ENCODE measurements around the gene NEAT1. TPM values are rescaled to one million over a fixed set of nuclear protein-coding genes. Genes with fewer than 3 reads are reported as not detected.

The NEAT1 gene
- total RNA-seq, 2 donors from 2014 or later: 823 to 2,912 TPM

GRCh38 chr11:65382804-65383368, 39.7 kb upstream of the NEAT1 start:
- Mint-ChIP-seq H3K4me3 (peak overlapping the region; percentile 89), H3K27ac (peak overlapping the region; percentile 94), H3K9me3 (no peaks in the 10 kb centered on the region), H3K36me3 (ENCODE audit: low read depth) (peaks cover 12% of the 10 kb centered on the region), H3K4me1 (peaks cover 21% of the 10 kb centered on the region), H3K27me3 (no peaks in the 10 kb centered on the region)
- no peak for ATAC-seq (replicated peaks)

DNA sequence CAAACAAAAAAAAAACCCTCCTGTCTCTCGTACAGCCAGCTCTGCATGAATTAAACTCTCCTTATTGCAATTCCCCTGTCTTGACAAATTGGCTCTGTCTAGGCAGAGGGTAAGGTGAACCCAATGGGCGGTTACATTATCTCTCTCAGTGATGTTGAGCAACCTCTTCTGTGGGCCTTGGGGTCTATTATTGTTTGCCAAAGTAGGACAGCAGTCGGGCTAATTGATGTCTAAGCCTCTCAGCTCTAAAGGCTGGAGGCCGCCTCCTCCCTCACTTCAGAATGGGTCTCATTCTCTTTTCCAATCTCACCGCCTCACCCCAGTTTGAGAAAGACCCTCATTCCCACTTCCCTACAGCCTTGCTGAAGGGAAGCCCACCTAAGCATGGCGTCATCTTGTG, 38.8 kb upstream of the NEAT1 start:
- H3K27me3 Mint-ChIP-seq: no peaks in the 10 kb centered on the region
- peak overlapping the region; percentile 94 for H3K27ac Mint-ChIP-seq
- ATAC-seq (replicated peaks): no peak
- H3K4me1 Mint-ChIP-seq: peaks cover 24% of the 10 kb centered on the region
- H3K4me3 Mint-ChIP-seq: peak overlapping the region; percentile 89
- H3K36me3 Mint-ChIP-seq (ENCODE audit: low read depth): peaks cover 21% of the 10 kb centered on the region
- H3K9me3 Mint-ChIP-seq: no peaks in the 10 kb centered on the region

- Mint-ChIP-seq H3K27me3 (no peaks in the 10 kb centered on the region), H3K4me3 (peak overlapping the region; percentile 89), H3K36me3 (ENCODE audit: low read depth) (peaks cover 27% of the 10 kb centered on the region), H3K4me1 (peaks cover 28% of the 10 kb centered on the region), H3K27ac (peak overlapping the region; percentile 94), H3K9me3 (no peaks in the 10 kb centered on the region)
- ATAC-seq (replicated peaks): no peak
Measured at GRCh38 chr11:65384301-65384889, 38.2 kb upstream of the NEAT1 start.

DNA sequence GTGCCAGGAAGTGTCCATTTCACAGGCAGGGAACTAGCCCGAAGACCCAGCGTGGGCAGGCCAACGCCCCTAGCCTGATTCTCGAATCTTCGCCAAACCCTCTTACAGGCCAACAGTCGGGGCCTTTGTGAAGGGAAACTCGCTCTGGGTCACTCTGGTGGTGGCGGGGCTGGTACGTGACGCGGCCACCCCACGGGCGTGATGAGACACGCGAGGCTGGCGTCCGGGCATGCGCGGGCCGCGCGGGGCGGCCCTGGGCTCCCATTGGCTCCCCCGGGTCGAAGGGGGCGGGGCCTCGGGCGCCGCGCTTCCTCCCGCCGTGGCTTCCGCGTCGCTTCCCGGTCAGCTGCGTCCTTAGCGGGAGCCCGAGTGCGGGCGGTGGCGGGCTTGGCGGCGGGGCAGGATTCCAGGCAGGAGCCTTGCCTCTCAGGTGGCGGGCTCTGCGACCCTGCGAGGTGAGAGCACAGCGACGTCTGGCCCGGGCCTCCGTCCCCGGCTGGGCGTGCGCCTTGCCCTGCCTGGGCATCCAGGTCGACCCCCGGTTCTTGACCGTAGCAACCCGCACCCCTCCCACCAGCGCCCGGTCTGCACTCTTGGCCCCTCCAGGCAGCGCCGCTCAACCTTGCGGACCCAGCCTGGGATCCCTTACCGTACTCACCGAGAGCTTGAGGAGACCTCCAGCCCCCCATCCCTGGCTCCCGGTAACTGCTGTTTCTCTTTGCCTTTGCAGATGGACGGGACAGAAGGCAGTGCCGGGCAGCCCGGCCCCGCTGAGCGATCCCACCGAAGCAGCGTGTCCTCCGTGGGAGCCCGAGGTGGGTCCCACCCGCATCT, 36.1 kb upstream of the NEAT1 start, which contains the start of gene FRMD8:
Gene FRMD8, plus strand, starts transcription at position 331 of the 834 bp plus-strand sequence. Its CDS starts 400 bp downstream, at position 731.
- H3K4me3 Mint-ChIP-seq: peak within 1 kb of the TSS; percentile 89
- H3K27ac Mint-ChIP-seq: peak within 1 kb of the TSS; percentile 94
- peaks cover 28% of the 10 kb centered on the region for H3K4me1 Mint-ChIP-seq
- peaks cover 40% of the 10 kb centered on the region for H3K36me3 Mint-ChIP-seq (ENCODE audit: low read depth)
- no peaks in the 10 kb centered on the region for H3K27me3 Mint-ChIP-seq
- H3K9me3 Mint-ChIP-seq: no peaks in the 10 kb centered on the region
- peak; percentile 39 for ATAC-seq (replicated peaks)

DNA sequence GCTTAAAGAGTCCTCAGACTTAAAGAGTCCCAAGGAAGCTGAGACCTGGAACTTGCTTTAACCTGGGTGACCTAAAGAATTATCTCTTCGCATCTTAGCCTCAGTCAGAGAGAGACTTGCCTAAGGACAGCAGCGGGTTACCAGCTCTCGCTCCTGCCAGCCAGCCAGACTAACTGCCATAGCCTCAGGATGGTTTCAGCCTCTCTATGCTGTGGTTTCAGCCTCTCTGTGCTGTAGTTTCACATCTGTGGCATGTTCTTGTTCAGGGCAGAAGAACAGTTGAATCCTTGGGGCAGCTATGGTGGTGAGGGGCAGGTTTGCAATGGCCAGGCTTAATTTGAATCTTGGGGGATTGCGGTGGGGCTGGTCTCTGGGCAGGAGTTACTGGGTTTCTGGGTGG, 33.9 kb upstream of the NEAT1 start:
- Mint-ChIP-seq H3K4me1 (peaks cover 30% of the 10 kb centered on the region), H3K4me3 (peak overlapping the region; percentile 89), H3K27me3 (no peaks in the 10 kb centered on the region), H3K36me3 (ENCODE audit: low read depth) (peaks cover 57% of the 10 kb centered on the region), H3K27ac (peak overlapping the region; percentile 83), H3K9me3 (no peaks in the 10 kb centered on the region)
- no peak for ATAC-seq (replicated peaks)

GRCh38 chr11:65389294-65389980, 33.2 kb upstream of the NEAT1 start:
- Mint-ChIP-seq H3K4me3 (peak overlapping the region; percentile 89), H3K27ac (peak overlapping the region; percentile 83), H3K9me3 (no peaks in the 10 kb centered on the region), H3K4me1 (peaks cover 23% of the 10 kb centered on the region), H3K27me3 (no peaks in the 10 kb centered on the region), H3K36me3 (ENCODE audit: low read depth) (peaks cover 57% of the 10 kb centered on the region)
- ATAC-seq (replicated peaks): no peak

DNA sequence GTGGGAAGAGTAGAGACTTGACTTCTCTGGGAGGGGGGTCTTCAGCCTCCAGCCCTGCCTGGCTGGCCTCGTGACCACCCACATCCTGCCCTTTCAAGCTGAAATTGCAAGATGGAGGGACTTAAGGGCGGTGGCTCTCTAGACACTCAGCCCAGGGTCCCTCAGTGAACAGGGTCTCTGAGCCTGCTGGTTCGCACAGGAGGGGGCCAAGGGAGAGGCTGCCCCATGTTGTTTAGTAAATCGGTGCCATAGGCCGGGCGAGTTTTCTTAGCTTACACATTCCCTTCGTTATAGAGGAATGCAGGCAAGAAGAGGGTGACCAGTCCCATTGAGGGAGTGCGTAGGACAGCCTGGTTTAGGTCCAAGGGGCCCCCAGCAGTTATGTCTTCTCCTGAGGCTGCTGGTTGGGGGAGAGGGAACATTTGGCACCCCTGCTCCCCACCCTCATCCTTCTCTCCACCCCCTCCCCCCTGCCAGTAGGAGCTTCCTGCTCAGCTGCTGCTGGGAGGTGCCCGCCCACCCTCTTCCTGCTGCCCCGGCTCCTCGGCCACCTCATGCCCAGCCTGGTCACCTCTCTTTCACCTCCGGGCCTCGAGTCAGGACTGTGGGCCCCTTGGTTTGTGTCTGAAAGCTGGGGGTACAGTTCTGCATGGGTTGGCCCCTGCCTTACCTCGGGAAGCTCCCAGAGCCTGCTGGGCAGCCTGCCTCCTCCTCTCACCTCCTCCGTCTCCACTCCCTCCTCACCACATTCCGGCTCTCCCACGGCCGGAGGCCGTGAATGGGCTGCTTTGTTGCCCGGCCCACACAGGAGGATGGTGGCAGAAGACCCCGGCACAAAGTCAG, 32.3 kb upstream of the NEAT1 start:
- H3K27ac Mint-ChIP-seq: peak overlapping the region; percentile 83
- H3K9me3 Mint-ChIP-seq: no peaks in the 10 kb centered on the region
- H3K27me3 Mint-ChIP-seq: no peaks in the 10 kb centered on the region
- no peak for ATAC-seq (replicated peaks)
- peaks cover 61% of the 10 kb centered on the region for H3K36me3 Mint-ChIP-seq (ENCODE audit: low read depth)
- H3K4me3 Mint-ChIP-seq: peak overlapping the region; percentile 89
- peaks cover 14% of the 10 kb centered on the region for H3K4me1 Mint-ChIP-seq

GRCh38 chr11:65390996-65391395, 31.6 kb upstream of the NEAT1 start:
- no peak for ATAC-seq (replicated peaks)
- no peaks in the 10 kb centered on the region for H3K9me3 Mint-ChIP-seq
- peaks cover 11% of the 10 kb centered on the region for H3K4me1 Mint-ChIP-seq
- H3K36me3 Mint-ChIP-seq (ENCODE audit: low read depth): peaks cover 67% of the 10 kb centered on the region
- no peaks in the 10 kb centered on the region for H3K27me3 Mint-ChIP-seq
- no peak overlapping the region for H3K27ac Mint-ChIP-seq
- no peak overlapping the region for H3K4me3 Mint-ChIP-seq

GRCh38 chr11:65392186-65392829, 30.3 kb upstream of the NEAT1 start:
- Mint-ChIP-seq H3K9me3 (no peaks in the 10 kb centered on the region), H3K36me3 (ENCODE audit: low read depth) (peaks cover 69% of the 10 kb centered on the region), H3K27ac (peak overlapping the region; percentile 68), H3K4me3 (no peak overlapping the region), H3K27me3 (no peaks in the 10 kb centered on the region), H3K4me1 (peaks cover 11% of the 10 kb centered on the region)
- no peak for ATAC-seq (replicated peaks)

- Mint-ChIP-seq H3K9me3 (no peaks in the 10 kb centered on the region), H3K4me1 (peaks cover 11% of the 10 kb centered on the region), H3K36me3 (ENCODE audit: low read depth) (peaks cover 71% of the 10 kb centered on the region), H3K27ac (peak overlapping the region; percentile 68), H3K4me3 (no peak overlapping the region), H3K27me3 (no peaks in the 10 kb centered on the region)
- no peak for ATAC-seq (replicated peaks)
Measured at GRCh38 chr11:65392899-65393298, 29.7 kb upstream of the NEAT1 start.

DNA sequence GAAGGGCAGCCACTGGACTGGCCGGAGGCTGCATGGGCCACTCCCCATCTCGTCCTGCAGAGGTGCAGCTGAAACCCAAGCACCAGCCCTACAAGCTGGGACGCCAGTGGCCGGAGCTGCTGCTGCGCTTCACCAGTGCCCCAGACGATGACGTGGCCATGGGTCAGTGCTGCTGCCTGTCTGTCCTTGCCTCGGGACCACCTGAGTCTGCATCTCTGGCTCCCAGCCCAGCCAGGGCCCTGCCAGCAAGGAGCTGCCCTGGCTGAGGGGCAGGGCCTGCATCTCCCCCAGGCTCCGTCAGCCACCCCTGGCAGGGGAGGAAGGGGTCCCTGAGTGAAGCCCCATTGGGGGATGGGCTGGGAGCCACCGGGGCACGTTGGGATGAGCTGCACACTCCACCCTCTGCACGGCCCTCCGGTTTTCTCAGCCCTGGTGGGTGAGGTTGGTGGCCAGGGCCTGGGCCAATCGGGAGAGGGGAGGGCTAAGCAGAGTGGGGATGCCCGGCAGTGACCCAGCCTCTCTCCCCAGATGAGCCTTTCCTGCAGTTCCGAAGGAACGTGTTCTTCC, 29.0 kb upstream of the NEAT1 start:
- Mint-ChIP-seq H3K4me1 (peaks cover 10% of the 10 kb centered on the region), H3K4me3 (no peak overlapping the region), H3K9me3 (no peaks in the 10 kb centered on the region), H3K27me3 (no peaks in the 10 kb centered on the region), H3K27ac (no peak overlapping the region), H3K36me3 (ENCODE audit: low read depth) (peaks cover 72% of the 10 kb centered on the region)
- ATAC-seq (replicated peaks): no peak

DNA sequence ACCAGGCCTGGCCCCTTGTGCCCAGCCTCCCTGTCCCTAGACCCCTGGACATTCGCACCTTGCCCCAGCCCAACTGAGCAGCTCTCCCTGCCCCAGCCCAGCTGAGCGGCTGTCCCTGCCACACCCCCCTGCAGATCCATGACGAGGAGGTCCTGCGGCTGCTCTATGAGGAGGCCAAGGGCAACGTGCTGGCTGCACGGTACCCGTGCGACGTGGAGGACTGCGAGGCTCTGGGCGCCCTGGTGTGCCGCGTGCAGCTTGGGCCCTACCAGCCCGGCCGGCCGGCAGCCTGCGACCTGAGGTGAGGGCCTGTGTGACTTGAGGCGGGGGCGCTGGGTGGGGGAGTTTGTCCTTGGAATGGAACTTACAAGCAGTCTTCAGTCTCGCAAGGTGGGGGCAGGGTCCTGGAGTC, 28.5 kb upstream of the NEAT1 start:
- H3K4me1 Mint-ChIP-seq: peaks cover 4% of the 10 kb centered on the region
- no peak overlapping the region for H3K4me3 Mint-ChIP-seq
- H3K36me3 Mint-ChIP-seq (ENCODE audit: low read depth): peaks cover 72% of the 10 kb centered on the region

DNA sequence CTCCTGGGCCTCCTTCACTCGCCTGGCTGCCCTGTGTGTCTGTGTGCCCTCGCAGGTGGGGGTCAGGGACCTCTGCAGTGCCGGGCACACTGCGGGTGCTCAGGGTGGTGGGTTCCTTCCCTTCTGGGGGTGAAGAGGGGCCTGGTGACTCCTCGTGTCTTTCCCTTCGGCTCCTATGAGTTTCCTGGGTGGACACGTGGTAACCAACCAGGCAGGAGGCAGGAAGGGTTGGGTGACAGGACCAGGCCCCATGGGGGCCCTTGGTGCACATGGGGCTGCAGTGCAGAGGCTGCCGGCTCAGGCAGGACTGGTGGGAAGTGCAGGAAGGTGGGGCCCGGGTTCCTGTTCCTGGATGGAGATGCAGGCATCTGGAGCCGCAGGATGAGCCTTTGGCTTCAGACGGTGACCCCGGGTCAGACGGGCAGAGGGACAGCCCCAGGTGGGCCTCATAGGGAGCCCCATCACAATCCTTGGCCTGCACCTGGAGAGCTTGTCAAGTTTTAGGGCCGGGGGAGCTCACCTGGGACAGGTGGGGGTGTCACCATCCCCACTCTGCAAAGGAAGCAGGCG, 26.6 kb upstream of the NEAT1 start:
- H3K9me3 Mint-ChIP-seq: no peaks in the 10 kb centered on the region
- peaks cover 4% of the 10 kb centered on the region for H3K4me1 Mint-ChIP-seq
- H3K27me3 Mint-ChIP-seq: no peaks in the 10 kb centered on the region
- peaks cover 76% of the 10 kb centered on the region for H3K36me3 Mint-ChIP-seq (ENCODE audit: low read depth)
- no peak overlapping the region for H3K27ac Mint-ChIP-seq
- ATAC-seq (replicated peaks): no peak
- H3K4me3 Mint-ChIP-seq: no peak overlapping the region

More for the DNA sequence above, 28.5 kb upstream of the NEAT1 start:
- Mint-ChIP-seq H3K9me3 (no peaks in the 10 kb centered on the region), H3K27me3 (no peaks in the 10 kb centered on the region), H3K27ac (no peak overlapping the region)
- no peak for ATAC-seq (replicated peaks)

Data from activated T-helper 17 cell treated with anti-CD3 and anti-CD28 coated beads, Interleukin-2, amount 50 U/mL, for 72 hours (primary cell).